Ishikawa (cell line): Measurements from ENCODE around the gene COX17.

Experiments
- CEBPB ChIP-seq: IDR thresholded peaks from 2 replicates; pipeline ENCODE4 v1.6.1; 2012
- CREB1 ChIP-seq: IDR thresholded peaks from 2 replicates; pipeline ENCODE4 v1.6.1; 2012; ENCODE audit warnings: low read depth
- EGR1 ChIP-seq: IDR thresholded peaks from 2 replicates; pipeline ENCODE4 v1.6.1; 2012
- EP300 ChIP-seq: IDR thresholded peaks from 2 replicates; pipeline ENCODE4 v1.6.1; 2012; ENCODE audit warnings: borderline replicate concordance
- NFIC ChIP-seq: IDR thresholded peaks from 2 replicates; pipeline ENCODE4 v1.6.1; 2012
- TAF1 ChIP-seq: IDR thresholded peaks from 2 replicates; pipeline ENCODE4 v1.6.1; 2012; ENCODE audit warnings: low read depth, mild to moderate bottlenecking
- USF1 ChIP-seq: IDR thresholded peaks from 2 replicates; pipeline ENCODE4 v1.6.1; 2012
- YY1 ChIP-seq: IDR thresholded peaks from 2 replicates; pipeline ENCODE4 v1.6.1; 2012; ENCODE audit warnings: low read depth
- TF ChIP-seq, protein P1 (sequence below): IDR thresholded peaks from 2 replicates; pipeline ENCODE4 v1.6.1; 2012; ENCODE audit warnings: low read depth, mild to moderate bottlenecking
- TF ChIP-seq, protein P2 (sequence below): IDR thresholded peaks from 2 replicates; pipeline ENCODE4 v1.6.1; 2012

DNA sequence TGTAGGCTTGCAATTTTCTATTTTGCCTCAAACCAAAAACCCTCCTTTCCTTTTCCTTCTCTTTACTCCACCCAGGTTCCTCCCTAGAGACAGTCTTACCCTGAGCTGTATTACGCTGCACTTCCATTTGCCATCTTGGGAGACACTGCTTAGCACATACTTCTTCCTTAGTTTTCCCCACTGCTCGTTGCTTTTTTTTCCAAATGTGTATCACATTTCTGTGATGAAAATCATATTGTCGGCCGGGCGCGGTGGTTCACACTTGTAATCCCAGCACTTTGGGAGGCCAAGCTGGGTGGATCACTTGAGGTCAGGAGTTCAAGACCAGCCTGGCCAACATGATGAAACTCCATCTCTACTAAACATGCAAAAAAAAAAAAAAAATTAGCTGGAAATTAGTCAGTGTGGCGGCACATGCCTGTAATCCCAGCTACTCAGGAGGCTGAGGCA, 46.3 kb downstream of the COX17 start:
- TF ChIP-seq YY1 (no peak), TAF1 (no peak), USF1 (no peak), CEBPB (no peak), EP300 (no peak), NFIC (no peak), CREB1 (no peak), EGR1 (no peak)
- TF ChIP-seq, protein P1, sequence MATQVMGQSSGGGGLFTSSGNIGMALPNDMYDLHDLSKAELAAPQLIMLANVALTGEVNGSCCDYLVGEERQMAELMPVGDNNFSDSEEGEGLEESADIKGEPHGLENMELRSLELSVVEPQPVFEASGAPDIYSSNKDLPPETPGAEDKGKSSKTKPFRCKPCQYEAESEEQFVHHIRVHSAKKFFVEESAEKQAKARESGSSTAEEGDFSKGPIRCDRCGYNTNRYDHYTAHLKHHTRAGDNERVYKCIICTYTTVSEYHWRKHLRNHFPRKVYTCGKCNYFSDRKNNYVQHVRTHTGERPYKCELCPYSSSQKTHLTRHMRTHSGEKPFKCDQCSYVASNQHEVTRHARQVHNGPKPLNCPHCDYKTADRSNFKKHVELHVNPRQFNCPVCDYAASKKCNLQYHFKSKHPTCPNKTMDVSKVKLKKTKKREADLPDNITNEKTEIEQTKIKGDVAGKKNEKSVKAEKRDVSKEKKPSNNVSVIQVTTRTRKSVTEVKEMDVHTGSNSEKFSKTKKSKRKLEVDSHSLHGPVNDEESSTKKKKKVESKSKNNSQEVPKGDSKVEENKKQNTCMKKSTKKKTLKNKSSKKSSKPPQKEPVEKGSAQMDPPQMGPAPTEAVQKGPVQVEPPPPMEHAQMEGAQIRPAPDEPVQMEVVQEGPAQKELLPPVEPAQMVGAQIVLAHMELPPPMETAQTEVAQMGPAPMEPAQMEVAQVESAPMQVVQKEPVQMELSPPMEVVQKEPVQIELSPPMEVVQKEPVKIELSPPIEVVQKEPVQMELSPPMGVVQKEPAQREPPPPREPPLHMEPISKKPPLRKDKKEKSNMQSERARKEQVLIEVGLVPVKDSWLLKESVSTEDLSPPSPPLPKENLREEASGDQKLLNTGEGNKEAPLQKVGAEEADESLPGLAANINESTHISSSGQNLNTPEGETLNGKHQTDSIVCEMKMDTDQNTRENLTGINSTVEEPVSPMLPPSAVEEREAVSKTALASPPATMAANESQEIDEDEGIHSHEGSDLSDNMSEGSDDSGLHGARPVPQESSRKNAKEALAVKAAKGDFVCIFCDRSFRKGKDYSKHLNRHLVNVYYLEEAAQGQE, result no peak
- TF ChIP-seq, protein P2, sequence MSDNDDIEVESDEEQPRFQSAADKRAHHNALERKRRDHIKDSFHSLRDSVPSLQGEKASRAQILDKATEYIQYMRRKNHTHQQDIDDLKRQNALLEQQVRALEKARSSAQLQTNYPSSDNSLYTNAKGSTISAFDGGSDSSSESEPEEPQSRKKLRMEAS, result no peak
